HG02678 (cell line): ENCODE results near the gene RNASE13.

Source experiments
- ATAC-seq: cut with Tn5 transposase; IDR thresholded peaks from one replicate; pipeline ENCODE4 v1.9.1; 2021; ENCODE audit warnings: mild to moderate bottlenecking, moderate library complexity; ENCODE audit not compliant: unreplicated experiment

RNASE13 gene

DNA sequence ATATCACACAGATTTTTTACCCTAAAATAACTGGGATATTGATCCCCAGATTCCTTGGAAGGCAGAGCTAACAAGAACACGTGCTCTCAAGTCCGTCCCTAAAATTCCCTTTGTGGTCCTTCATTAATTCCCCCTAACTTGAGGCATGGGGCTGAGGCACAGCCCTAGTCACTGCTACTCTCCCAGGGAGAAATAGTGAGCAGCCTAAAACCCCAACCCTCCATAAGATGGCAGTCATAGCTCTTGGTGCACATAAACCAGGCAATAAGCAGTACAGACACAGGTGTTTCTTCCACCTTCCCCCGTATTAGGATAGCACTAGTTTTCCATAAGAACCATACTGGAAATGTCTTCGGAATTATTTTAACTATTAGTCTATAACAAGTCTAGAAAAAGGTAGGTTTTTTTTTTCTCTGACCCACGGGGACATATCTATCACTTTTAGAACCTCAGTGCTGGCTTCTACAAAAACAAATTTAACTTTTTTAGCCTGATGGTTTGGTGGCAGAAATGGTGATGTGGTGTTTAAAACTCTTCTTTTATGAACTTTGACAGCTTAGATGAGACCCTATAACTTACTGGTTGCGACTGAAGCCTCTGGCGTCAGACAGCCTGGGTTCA is 32.4 kb upstream of the RNASE13 start:
- no peak for ATAC-seq

DNA sequence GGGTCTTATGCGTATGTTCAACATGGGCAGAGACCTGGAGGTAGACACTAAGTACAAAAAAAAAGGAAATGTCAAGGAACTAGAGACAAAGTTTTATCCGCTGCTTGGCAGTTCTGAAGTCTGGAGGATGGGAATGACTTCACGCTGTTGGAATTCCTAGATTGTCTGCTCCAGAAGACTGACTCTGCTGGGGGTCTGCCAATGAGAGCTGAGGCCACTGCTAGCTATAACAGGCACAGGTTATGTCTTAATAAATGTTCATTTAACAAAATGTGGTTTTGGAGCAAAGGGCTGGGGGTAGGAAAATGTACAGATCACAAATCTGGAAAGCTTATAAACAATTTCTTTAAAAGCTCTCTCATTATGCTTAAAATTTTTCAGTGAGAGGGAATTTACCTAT is 28.9 kb upstream of the RNASE13 start:
- no peak for ATAC-seq

DNA sequence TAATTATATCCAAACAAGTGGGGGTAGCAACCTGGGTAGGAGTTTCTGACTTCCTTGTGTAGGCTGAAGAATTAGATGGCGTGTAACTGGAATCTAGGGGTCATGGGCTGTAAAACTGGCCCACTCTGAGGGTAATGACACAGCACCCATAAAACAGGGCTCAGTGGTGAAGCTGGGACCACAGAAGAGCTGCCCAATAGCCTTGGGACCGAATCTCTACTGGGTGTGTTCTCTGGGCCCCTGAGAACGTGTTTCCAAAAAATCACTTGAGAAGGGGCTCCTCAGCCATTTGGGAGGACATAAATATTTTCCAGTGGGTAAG is 26.7 kb upstream of the RNASE13 start:
- ATAC-seq: no peak

DNA sequence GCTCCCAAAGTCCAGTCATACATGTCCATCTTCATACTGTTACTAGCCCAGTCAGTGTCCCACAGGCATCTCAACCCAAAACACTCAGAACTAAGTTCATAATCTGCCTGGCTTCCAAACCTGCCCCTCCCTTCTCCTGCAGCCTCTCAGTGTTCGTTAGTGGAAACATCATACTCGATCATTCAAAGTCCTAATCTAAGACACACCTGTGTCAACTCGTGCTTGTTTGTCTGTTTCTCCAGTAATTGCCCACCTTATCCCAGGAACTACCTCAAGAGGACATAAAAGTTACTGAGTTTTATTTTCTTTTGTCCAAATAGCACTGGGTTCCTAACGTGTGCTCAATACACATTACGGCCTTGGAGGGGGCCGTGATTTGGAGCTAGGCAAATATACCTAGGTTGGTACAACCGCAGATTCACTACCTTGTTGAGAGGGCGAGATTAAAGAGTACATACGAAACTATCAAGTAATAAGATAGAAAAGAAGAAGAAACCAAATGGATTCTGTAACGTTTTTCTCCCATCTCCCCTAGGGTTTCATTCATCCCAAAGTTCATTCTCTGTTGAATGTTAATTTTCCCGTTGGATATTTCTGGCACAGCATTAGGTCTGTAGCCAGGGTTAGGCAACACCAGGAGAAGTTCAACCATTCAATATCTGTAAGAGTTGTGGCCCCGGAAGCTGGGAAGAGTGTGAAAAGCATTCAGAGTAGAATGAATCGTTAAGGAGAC is 26.2 kb upstream of the RNASE13 start:
- no peak for ATAC-seq

DNA sequence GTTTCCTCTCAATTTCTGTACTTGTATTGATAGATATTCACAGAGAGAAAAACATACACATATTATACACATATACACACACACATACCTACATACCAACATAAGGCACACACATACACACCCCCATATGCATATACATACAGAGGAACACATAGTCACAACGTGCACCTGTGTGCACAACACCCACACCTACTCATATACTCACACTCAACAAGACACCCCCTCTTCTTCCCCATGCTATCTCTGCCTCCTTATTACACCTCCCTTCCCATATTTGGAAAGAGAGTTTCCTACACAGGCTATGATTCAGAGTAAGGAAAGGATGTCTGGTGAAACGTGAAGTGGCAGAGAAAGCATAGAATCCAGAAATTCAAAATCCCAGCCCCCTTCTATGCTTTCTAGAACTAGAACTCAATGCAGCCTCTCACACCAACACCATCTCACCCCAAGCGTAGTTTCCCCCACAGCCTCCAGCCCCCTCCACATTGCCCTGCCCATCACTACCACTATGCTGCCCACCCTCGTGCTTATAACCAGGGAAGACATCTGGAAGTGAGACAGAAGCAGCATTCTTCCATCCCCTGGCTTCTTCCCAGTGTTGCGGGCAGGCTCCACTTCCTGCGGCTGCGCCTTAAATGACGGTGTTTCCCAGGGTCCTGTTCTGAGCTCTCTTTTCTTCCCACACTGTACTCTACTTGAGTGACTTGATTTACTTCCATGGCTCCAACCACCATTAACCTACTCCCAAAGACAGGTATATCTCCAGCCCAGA is 25.4 kb upstream of the RNASE13 start:
- ATAC-seq: no peak

DNA sequence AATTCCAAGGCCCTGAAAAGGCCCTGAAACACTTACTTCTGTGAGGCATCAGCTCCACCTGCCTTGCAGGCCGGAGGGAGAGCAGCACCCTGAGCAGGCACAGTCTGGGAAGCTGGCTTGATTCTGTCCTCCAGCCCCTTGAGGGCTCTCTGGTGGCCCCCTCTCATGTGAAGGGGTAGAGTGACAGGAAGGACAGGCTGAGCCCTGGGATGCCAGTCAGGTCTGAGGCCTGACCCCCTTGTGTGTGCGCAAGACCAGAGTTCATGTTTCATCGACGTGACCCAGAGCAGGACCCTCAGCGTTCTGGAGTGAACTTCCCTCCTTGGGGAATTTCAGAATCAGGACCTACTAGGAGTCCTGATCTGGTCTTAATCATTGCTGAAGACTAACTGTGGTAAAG is 24.3 kb upstream of the RNASE13 start:
- ATAC-seq: no peak

DNA sequence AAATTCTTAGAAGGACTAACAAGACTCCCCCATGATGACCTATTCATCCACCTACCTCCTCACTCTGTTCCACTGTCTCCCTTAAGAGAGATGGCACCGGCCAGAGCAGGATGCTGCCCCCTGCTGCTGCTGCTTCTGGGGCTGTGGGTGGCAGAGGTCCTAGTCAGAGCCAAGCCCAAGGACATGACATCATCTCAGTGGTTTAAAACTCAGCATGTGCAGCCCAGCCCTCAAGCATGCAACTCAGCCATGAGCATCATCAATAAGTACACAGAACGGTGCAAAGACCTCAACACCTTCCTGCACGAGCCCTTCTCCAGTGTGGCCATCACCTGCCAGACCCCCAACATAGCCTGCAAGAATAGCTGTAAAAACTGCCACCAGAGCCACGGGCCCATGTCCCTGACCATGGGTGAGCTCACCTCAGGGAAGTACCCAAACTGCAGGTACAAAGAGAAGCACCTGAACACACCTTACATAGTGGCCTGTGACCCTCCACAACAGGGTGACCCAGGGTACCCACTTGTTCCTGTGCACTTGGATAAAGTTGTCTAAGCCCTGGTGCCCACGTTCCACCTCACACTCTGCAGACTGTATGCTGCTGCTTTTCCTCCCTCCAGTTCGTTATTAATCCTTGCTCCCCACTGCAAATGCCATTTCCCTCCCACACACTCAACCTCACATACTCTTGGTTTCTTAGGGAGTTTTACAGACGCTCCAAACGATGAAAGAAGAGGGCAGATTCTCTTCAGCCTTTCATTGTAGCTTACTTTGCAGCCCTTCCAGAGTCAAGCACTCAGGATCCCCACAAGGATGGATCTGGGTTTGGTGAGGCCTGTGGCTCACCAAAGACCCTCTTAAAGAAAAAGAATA is 23.4 kb upstream of the RNASE13 start, which contains the start of gene RNASE8:
Gene RNASE8 (plus strand): TSS at position 20 of the 873 bp plus-strand sequence. CDS start 71 bp downstream, at position 91.
- no peak for ATAC-seq

DNA sequence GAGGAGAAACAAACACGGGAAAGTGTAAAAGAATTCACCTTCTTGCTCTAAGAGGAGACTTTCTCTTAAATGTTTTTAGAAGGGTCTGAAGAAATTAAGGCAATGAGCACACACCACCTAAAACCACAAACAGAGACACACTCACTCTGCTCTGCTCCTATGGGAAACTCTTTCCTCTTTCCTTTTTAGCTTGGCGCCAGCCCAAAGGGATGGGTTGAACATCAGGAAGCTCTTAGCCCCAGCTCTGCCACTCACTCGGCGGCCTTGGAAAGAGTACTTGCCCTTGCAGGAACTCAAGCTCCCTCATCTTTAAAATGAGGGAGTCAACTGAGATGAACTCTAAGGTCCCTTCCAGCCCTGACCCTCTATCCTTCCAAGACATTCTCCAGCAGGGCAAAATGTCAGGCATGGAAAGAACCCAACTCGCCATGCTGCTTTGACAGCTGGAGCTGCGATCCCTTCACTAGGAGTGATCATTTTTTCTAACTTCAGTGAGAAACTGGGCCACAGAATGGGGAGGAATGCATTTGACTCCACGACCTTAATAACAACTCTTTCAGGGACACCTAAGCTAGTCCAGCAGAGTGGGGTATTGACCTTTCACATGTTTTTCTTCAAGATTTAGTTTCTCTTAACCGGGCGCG is 22.0 kb upstream of the RNASE13 start:
- no peak for ATAC-seq

DNA sequence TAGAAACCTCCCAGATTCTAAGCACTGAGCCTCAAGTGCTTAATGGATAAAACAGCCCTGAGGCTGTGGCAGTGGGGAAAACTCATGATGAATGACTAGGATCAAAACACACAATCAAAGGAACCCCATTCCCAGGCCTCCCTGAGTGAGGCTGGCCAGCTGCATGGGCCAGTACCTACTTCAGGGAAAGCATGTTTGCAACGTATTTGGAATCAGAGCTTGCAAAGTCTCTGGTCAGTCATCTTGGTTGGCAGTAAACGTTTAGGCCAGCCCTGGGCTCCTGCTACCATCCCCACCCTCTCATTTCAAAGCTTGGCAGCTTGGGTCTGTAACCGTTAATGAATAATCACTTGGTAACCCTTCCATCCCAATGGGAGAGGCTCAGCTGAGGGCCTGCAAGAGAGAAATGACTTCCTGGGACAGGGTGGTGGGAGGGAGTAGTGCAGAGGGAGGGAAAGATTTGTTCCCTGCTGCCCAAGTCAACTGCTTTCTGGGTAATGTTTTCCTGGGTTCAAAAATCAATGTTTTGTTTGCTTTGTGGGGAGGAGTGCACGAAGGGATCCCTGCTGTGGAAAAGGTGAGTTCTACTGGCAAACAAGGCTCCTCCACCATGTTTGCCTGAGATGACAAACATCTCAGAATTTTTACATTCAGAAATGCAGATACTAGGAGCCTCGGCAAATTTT is 21.0 kb upstream of the RNASE13 start:
- ATAC-seq: no peak

DNA sequence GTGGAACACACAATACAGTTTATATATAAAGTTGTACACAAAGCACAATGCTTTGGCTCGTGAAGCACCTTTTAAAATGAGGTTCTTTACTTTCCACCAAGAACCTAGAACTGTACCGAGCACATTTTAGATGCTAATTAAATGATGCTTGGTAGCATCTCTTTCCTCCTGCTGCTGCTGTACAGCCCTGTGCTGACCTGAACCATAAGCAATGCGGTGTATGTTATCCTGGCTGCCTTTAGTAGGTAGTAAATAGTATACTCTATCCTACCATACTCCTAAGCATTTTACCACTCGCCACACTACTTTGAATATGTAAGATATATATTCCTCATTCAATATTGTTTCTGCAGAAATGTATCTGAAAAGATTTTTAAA is 20.1 kb upstream of the RNASE13 start:
- no peak for ATAC-seq

DNA sequence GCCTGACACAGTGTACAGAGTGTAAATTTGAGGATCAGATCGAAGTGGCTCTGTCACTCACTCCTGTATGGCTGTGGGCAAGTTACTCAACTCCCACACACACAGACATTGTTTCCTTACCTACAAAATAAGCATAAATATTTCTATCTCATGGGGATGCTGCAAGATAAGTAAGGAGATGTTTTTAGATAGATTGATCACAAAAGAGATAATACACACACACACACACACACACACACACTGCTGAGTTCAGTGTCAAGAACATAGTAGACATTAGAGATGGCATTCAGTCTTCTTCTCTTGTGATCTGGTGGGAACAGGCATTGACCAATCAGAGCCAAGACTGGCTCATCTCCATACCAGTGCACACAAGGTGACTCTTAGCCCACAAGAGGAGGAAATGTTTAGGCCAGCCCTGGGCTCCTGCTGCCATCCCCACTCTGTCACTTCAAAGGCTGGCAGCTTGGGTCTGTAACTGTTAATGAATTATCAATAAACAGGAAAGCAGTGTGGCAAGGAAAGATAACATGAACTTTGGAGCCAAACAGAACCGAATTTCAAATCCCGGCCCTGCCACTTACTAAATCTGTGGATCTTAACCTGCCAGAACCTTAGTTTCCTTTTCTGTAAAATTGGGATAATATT is 19.6 kb upstream of the RNASE13 start:
- ATAC-seq: no peak

DNA sequence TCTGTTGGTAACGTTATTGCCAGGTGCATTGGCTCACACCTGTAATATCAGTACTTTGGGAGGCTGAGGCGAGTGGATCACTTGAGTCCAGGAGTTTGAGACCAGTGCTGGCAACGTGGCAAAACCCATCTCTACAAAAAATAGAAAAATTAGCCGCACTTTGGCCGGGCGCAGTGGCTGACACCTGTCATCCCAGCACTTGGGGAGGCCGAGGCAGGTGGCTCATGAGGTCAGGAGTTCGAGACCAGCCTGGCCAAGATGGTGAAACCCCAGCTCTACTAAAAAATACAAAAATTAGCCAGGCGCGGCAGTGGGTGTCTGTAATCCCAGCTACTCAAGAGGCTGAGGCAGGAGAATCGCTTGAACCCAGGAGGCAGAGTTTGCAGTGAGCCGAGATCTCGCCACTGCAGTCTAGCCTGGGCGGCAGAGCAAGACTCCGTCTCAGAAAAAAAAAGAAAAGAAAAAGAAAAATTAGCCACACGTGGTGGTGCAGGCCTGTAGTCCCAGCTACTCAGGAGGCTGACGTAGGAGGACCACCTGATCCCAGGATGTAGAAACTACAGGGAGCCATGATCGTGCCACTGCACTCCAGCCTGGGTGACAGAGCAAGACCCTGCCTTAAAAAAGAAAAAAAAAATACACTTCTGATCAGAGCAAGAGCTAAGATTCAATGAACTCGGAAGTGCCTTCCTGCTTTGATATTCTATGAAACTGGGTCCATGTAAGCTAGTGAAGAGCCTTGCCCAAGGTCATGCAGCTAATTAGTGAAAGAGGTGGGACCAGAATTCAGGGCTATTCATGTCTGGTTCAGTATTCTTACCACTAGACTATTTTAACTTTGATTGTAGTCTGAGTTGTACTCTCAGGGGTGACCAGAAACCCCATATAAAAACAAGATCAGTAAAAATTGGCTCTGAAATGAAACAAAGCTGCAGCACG is 18.8 kb upstream of the RNASE13 start:
- no peak for ATAC-seq

DNA sequence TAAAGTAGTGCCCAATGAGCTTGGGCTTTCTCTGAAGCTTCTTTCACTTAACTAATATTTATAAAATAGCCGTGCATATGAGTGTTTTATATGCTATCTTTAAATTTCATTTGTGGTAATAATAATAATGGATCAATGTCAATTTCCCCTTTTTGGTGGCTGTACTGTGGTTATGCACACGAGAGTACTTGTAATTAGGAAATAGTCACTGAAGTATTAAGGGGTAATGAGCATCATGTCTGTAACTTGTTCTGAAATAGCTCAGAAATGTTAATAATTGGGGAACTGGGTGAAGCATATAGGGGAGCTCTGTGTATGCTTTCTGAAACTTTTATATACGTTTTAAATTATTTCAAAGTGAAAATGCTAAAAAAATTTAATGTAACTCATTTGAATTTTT is 16.0 kb upstream of the RNASE13 start:
- no peak for ATAC-seq

DNA sequence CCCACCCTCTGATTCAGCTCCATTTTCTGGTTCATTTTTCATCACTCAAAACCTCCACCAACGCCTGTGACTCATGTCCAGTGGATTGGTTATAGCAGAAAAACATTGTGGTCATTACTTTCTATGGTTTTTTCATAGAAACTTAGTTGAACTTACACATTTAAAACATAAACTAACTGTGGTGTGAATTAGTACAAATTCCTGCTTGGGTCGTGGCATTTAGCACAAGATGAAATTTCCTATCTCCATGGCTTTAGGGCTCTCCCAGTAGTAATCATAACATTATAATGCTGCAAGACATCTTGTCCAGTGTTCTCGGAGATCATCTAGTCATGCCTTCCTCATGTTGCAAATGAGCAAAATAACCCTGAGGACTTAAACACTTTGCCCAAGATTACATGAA is 14.7 kb upstream of the RNASE13 start:
- ATAC-seq: no peak

DNA sequence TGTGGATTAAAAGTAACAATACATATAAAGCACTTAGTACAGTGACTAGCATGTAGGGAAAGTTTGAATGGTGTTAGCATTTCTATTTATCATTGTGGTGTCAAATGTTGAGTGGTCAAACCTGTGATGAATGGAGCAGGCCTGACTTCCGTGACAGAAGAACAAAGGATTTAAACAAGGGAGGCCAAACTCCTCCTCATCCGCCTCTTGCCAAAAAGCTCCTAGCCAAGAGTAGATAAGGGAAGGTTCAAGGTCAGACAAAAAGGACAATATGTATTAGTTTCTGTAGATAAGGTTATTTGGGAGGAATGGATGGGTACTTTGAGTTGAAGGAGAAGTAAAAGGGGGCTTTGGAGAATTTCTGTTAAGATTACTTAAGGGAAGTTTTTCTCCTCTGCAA is 14.0 kb upstream of the RNASE13 start:
- no peak for ATAC-seq

DNA sequence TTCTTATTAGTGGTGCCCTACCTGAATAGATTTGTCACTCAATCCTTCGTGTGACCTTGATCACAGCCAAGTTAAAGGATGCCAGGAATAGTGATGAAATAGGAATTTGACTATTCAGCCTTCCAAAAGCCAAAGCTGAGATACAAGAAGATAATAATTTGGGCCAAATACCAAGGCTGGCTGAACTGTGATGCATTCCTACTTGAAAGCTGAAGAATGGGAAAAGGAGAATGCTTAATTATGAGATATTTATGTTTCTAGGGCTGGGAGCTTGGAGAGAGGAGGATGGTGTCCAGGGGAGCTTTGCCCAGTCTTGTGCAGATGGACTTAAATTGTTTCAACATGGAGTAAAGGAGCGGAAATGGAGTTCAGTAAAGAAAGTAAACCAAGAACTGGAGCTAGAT is 12.8 kb upstream of the RNASE13 start:
- ATAC-seq: no peak

DNA sequence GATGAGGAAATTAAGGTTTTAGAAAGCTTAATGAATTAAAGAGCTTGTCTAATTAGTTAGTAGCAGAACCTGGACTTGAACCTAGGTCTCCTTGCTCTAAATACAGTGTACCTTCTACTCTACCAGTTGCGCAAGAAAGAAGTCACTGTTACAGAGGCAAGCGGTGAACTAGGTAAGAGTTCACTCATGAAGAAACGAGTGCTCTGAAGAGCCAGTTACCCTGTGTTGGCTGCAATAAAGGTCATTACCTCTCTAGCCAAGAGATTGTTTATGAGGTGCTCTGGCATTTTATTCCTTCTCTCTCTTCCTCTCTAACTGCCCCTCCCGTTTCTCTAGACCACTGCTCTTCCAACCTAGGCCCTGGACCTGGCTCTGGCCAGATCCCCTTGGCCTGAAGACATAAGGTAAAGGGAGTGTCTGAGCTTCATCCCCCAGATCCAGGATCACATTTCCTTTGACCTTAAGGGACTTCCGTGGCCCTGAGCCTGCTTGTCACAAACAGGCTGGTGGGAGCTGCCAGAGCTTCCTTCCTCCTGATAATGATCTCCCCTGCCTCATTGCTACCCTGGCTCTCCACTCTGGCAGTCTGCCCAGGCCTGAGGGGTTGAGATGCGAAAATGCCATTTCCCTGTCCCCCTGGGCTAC is 9.5 kb upstream of the RNASE13 start:
- ATAC-seq: no peak

DNA sequence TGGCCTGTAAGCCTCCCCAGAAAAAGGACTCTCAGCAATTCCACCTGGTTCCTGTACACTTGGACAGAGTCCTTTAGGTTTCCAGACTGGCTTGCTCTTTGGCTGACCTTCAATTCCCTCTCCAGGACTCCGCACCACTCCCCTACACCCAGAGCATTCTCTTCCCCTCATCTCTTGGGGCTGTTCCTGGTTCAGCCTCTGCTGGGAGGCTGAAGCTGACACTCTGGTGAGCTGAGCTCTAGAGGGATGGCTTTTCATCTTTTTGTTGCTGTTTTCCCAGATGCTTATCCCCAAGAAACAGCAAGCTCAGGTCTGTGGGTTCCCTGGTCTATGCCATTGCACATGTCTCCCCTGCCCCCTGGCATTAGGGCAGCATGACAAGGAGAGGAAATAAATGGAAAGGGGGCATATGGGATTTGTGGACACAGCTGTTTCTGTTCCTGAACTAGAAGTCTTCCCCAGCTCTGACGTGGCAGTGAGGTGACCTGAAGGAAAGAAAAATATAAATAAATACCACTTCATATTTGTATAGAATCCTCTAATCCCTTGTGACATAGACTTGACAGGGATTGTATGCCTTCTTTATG is 8.9 kb upstream of the RNASE13 start:
- no peak for ATAC-seq
